HCT116 (cell line): Measurements from ENCODE around the gene AAK1. TPM values are rescaled to one million over a fixed set of nuclear protein-coding genes. Genes with fewer than 3 reads are reported as not detected.

ENCODE experiments used
- ATAC-seq: fragments of 200-7000 bp; cut with Tn5 transposase; 2 replicates; pipeline ENCODE4 v1.9.1; 2020; ENCODE audit warnings: mild to moderate bottlenecking, moderate library complexity
- BruUV-seq: library from RNA; stranded (reverse); fragments of 400-500 nt; replicated peaks from 2 replicates; lab custom pipeline; 2021; lab: Mats Ljungman, UMichigan
- CTCF ChIA-PET: fragments of 300-600 bp; sonication (Branson Sonifier 250); formaldehyde crosslinking; loops from one replicate; lab custom pipeline; 2021; ENCODE audit warnings: antibody characterized with exemption; lab: Charles Lee
- POLR2A ChIA-PET: fragments of 300-600, 350-600 bp; sonication (Branson Sonifier 250); formaldehyde crosslinking; loops from one replicate; lab custom pipeline; 2021; ENCODE audit warnings: antibody characterized with exemption; lab: Charles Lee
- RAD21 ChIA-PET, 2 experiments: fragments of 300-600 bp; sonication (Branson Sonifier 250); formaldehyde crosslinking; loops; one replicate each; lab custom pipeline; 2023; ENCODE audit warnings: low total read pairs in 2 of 2; ENCODE audit not compliant: uncharacterized antibody in 2 of 2, unreplicated experiment in 2 of 2, low non-redundant PET in 1 of 2; lab: Charles Lee
- DNase-seq: peaks from one replicate; pipeline ENCODE4 v3.0.0-alpha.2; 2010; ENCODE audit warnings: low read depth, low spot score
- H2AFZ ChIP-seq: fragments of 200-600 bp; shearing (Covaris generic), sonication (generic); 2 replicates; pipeline ENCODE4 v1.6.1; 2017; ENCODE audit warnings: low read depth, mixed run types, mixed read lengths, antibody characterized with exemption, low read length; ENCODE audit not compliant: poor library complexity, severe bottlenecking
- H3K27ac ChIP-seq: 2 replicates; pipeline ENCODE4 v1.5.1; 2012; ENCODE audit warnings: low read depth, low read length
- H3K27me3 ChIP-seq: fragments of 200-600 bp; sonication (generic); 2 replicates; pipeline ENCODE4 v1.6.1; 2016; ENCODE audit warnings: mixed run types, low read length, mixed read lengths; ENCODE audit not compliant: insufficient read depth
- H3K36me3 ChIP-seq, 2 experiments: fragments of 200-500 bp in 1 of 2; fragments of 200-600 bp in 1 of 2; sonication (Bioruptor generic) in 1 of 2; sonication (generic) in 1 of 2; 2 replicates each; pipeline versions ENCODE4 v1.5.1 to v1.6.1; 2014 to 2016; ENCODE audit warnings: low read length in 2 of 2, inconsistent platforms in 1 of 2, mixed read lengths in 1 of 2, mixed run types in 1 of 2; ENCODE audit not compliant: insufficient read depth in 2 of 2, control insufficient read depth in 1 of 2
- H3K4me1 ChIP-seq, 2 experiments: fragments of 200-600 bp in 1 of 2; sonication (generic) in 1 of 2; 2 replicates each; pipeline versions ENCODE4 v1.5.1 to v1.6.1; 2012 to 2017; ENCODE audit warnings: low read length in 2 of 2, inconsistent platforms in 1 of 2, mild to moderate bottlenecking in 1 of 2, mixed read lengths in 1 of 2, mixed run types in 1 of 2, moderate library complexity in 1 of 2; ENCODE audit not compliant: insufficient read depth in 2 of 2, control insufficient read depth in 1 of 2
- H3K4me2 ChIP-seq: fragments of 200-600 bp; sonication (generic); 2 replicates; pipeline ENCODE4 v1.6.1; 2017; ENCODE audit warnings: mixed run types, low read length, mixed read lengths
- H3K4me3 ChIP-seq, 2 experiments: fragments of 200-600 bp in 1 of 2; sonication (generic) in 1 of 2; replicated peaks in 1 of 2; 2 replicates each; pipeline ENCODE4 v1.5.1; 2011 to 2016; ENCODE audit warnings: low read length in 2 of 2, control low read depth in 1 of 2, low read depth in 1 of 2, mild to moderate bottlenecking in 1 of 2, mixed read lengths in 1 of 2, mixed run types in 1 of 2
- H3K79me2 ChIP-seq: fragments of 200-600 bp; sonication (generic); 2 replicates; pipeline ENCODE4 v1.6.1; 2017; ENCODE audit warnings: mild to moderate bottlenecking, mixed run types, low read length, moderate library complexity, mixed read lengths; ENCODE audit not compliant: insufficient read depth
- H3K9ac ChIP-seq: fragments of 200-600 bp; sonication (generic); 2 replicates; pipeline ENCODE4 v1.6.1; 2016; ENCODE audit warnings: low read length, mixed read lengths
- H3K9me2 ChIP-seq: fragments of 200-600 bp; sonication (generic), shearing (Covaris generic); 2 replicates; pipeline ENCODE4 v1.6.1; 2017; ENCODE audit warnings: mixed run types, mild to moderate bottlenecking, moderate library complexity; ENCODE audit not compliant: insufficient read depth
- H3K9me3 ChIP-seq, 2 experiments: fragments of 200-500 bp in 1 of 2; fragments of 200-600 bp in 1 of 2; sonication (Bioruptor generic) in 1 of 2; sonication (generic) in 1 of 2; 2 replicates each; pipeline ENCODE4 v1.6.1; 2014 to 2017; ENCODE audit warnings: low read length in 2 of 2, mixed read lengths in 2 of 2, inconsistent platforms in 1 of 2, low read depth in 1 of 2, mild to moderate bottlenecking in 1 of 2, mixed run types in 1 of 2, moderate library complexity in 1 of 2; ENCODE audit not compliant: control insufficient read depth in 1 of 2, insufficient read depth in 1 of 2
- H4K20me1 ChIP-seq: fragments of 200-600 bp; sonication (generic), shearing (Covaris generic); 2 replicates; pipeline ENCODE4 v1.6.1; 2017; ENCODE audit warnings: mixed run types, mild to moderate bottlenecking, moderate library complexity; ENCODE audit not compliant: insufficient read depth
- CBX3 ChIP-seq: IDR thresholded peaks from 2 replicates; pipeline ENCODE4 v1.6.1; 2012; ENCODE audit warnings: low read depth
- CEBPB ChIP-seq: IDR thresholded peaks from 2 replicates; pipeline ENCODE4 v1.6.1; 2012; ENCODE audit warnings: low read depth
- ELF1 ChIP-seq: IDR thresholded peaks from 2 replicates; pipeline ENCODE4 v1.6.1; 2012; ENCODE audit warnings: low read depth, borderline replicate concordance
- FOSL1 ChIP-seq: IDR thresholded peaks from 2 replicates; pipeline ENCODE4 v1.6.1; 2012; ENCODE audit warnings: low read depth
- POLR2AphosphoS5 ChIP-seq: IDR thresholded peaks from 2 replicates; pipeline ENCODE4 v1.6.1; 2011; ENCODE audit warnings: mild to moderate bottlenecking, low read depth, low read length, moderate library complexity
- RAD21 ChIP-seq: IDR thresholded peaks from 2 replicates; pipeline ENCODE4 v1.6.1; 2012; ENCODE audit warnings: low read depth, mild to moderate bottlenecking
- TCF7L2 ChIP-seq: IDR thresholded peaks from 2 replicates; pipeline ENCODE4 v1.7.0; 2011; ENCODE audit warnings: borderline replicate concordance, inconsistent platforms; ENCODE audit not compliant: insufficient read depth, insufficient read length; ENCODE audit errors: extremely low read depth
- YY1 ChIP-seq: IDR thresholded peaks from 2 replicates; pipeline ENCODE4 v1.6.1; 2011; ENCODE audit warnings: low read length, low read depth, moderate library complexity, mild to moderate bottlenecking; ENCODE audit not compliant: insufficient replicate concordance; ENCODE audit errors: extremely low read depth
- ZFX ChIP-seq: fragments of 450-650 bp; IDR thresholded peaks from 2 replicates; pipeline ENCODE4 v1.6.1; 2017
- intact Hi-C: fragments of 100-400 bp; cut with micrococcal nuclease; formaldehyde crosslinking; loops from 2 replicates; pipeline ENCODE4 v1.10.0; 2022
- total RNA-seq: library from RNA; stranded (reverse); gene quantifications from one replicate; pipeline ENCODE4 v1.2.1, GENCODE V29; 2021; ENCODE audit not compliant: unreplicated experiment
- TF ChIP-seq, protein P1 (sequence below): IDR thresholded peaks from 2 replicates; pipeline ENCODE4 v1.6.1; 2011; ENCODE audit warnings: mild to moderate bottlenecking, low read length, moderate library complexity; ENCODE audit not compliant: insufficient replicate concordance; ENCODE audit errors: extremely low read depth
- TF ChIP-seq, protein P2 (sequence below): IDR thresholded peaks from 2 replicates; pipeline ENCODE4 v1.6.1; 2012

AAK1 gene
- total RNA-seq, 1 experiment from 2014 or later: 32.0 TPM

DNA sequence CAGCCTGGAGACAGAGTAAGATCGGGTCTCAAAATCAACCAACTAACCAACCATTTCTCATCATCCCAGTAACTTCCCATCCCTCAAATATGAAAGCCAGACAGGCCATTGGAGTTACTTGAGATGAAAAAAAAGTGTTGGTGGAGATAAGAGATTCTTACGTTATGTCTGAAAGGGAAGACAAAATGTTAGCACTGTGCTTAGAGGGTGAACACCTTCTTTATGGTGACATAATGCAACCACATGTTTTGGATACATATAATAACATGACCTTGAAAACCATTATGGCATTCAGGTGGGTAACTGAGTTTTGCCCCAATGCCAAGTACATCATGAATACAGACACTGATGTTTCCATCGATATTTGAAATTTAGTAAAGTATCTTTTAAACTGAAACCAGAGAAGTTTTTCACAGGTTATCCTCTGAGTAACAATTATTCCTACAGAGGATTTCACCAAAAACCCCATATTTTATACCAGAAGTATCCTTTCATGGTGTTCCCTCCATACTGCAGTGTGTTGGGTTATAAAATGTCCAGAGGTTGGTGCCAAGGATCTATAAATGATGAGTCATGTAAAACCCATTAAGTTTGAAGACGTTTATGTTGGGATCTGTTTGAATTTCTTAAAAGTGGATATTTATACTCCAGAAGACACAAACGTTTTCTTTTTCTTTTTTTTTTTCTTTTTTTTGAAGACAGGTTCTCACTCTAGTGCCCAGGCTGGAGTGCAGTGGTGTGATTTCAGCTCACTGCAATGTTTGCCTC lies 45.5 kb downstream of the AAK1 start:
- BruUV-seq: no TSS peak
- no peak overlapping the region for H3K9ac ChIP-seq
- peaks cover 15 to 22% of the 10 kb centered on the region in 2 experiments for H3K4me1 ChIP-seq
- no peak overlapping the region for H2AFZ ChIP-seq
- ChIA-PET RAD21 (no interaction called here), CTCF (no interaction called here), POLR2A (no interaction called here)
- TF ChIP-seq RAD21: no peak
- TF ChIP-seq TCF7L2: no peak
- TF ChIP-seq YY1: no peak
- no peak for TF ChIP-seq CBX3
- no peak for TF ChIP-seq ZFX
- TF ChIP-seq, protein P1, sequence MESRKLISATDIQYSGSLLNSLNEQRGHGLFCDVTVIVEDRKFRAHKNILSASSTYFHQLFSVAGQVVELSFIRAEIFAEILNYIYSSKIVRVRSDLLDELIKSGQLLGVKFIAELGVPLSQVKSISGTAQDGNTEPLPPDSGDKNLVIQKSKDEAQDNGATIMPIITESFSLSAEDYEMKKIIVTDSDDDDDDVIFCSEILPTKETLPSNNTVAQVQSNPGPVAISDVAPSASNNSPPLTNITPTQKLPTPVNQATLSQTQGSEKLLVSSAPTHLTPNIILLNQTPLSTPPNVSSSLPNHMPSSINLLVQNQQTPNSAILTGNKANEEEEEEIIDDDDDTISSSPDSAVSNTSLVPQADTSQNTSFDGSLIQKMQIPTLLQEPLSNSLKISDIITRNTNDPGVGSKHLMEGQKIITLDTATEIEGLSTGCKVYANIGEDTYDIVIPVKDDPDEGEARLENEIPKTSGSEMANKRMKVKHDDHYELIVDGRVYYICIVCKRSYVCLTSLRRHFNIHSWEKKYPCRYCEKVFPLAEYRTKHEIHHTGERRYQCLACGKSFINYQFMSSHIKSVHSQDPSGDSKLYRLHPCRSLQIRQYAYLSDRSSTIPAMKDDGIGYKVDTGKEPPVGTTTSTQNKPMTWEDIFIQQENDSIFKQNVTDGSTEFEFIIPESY: no peak
- TF ChIP-seq ELF1: no peak
- no peak for TF ChIP-seq CEBPB
- no peak for TF ChIP-seq FOSL1
- no peak for TF ChIP-seq POLR2AphosphoS5
- TF ChIP-seq, protein P2, sequence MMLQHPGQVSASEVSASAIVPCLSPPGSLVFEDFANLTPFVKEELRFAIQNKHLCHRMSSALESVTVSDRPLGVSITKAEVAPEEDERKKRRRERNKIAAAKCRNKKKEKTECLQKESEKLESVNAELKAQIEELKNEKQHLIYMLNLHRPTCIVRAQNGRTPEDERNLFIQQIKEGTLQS: no peak
- no peak overlapping the region for H3K27ac ChIP-seq
- H3K4me2 ChIP-seq: no peak overlapping the region
- no peaks in the 10 kb centered on the region for H3K9me3 ChIP-seq
- ATAC-seq (no peak), DNase-seq (no peak)
- no peaks in the 10 kb centered on the region for H3K36me3 ChIP-seq
- H3K79me2 ChIP-seq: no peaks in the 10 kb centered on the region
- H3K4me3 ChIP-seq: no peak overlapping the region
- H4K20me1 ChIP-seq: no peaks in the 10 kb centered on the region
- H3K9me2 ChIP-seq: no peaks in the 10 kb centered on the region
- intact Hi-C loops: no loop called here
- no peaks in the 10 kb centered on the region for H3K27me3 ChIP-seq
